ENCODE measurements around the gene VCAM1. TPM values are rescaled to one million over a fixed set of nuclear protein-coding genes. Genes with fewer than 3 reads are reported as not detected.

VCAM1 gene
- polyA plus RNA-seq, 1 donor from 2014 or later = 3.2 TPM

GRCh38 chr1:100734676-100735075 lies 15.1 kb downstream of the VCAM1 start:
- H3K9ac ChIP-seq (ENCODE audit: low read length) = no peak overlapping the region
- no peaks in the 10 kb centered on the region for H3K79me2 ChIP-seq (replicated peaks; ENCODE audit: insufficient read depth, low read length)
- H3K27me3 ChIP-seq (ENCODE audit: insufficient read depth, low read depth, low read length) = no peaks in the 10 kb centered on the region
- no peak overlapping the region for H2AFZ ChIP-seq (ENCODE audit: low read depth, low read length)
- no peaks in the 10 kb centered on the region for H3F3A ChIP-seq (ENCODE audit: insufficient read depth, low read length, poor library complexity, severe bottlenecking)
- H3K4me3 ChIP-seq (ENCODE audit: low read length) = no peak overlapping the region
- TF ChIP-seq CTCF (IDR thresholded peaks at IDR 0.05; ENCODE audit: poor library complexity, severe bottlenecking) (no peak), POLR2AphosphoS5 (IDR thresholded peaks at IDR 0.05) (no peak), SMC3 (conservative IDR thresholded peaks at IDR 0.05; ENCODE audit: poor library complexity) (no peak), RAD21 (conservative IDR thresholded peaks at IDR 0.05) (no peak)
- no peaks in the 10 kb centered on the region for H3K9me3 ChIP-seq (ENCODE audit: low read length)
- H3K4me2 ChIP-seq (ENCODE audit: low read length) = no peak overlapping the region
- no peak overlapping the region for H3K27ac ChIP-seq (ENCODE audit: low read length)
- H3K36me3 ChIP-seq (ENCODE audit: insufficient read depth, low read length) = no peaks in the 10 kb centered on the region
- H4K20me1 ChIP-seq (ENCODE audit: insufficient read depth) = no peaks in the 10 kb centered on the region
- H3K9me2 ChIP-seq (ENCODE audit: insufficient read depth, low read length) = no peaks in the 10 kb centered on the region

GRCh38 chr1:100735244-100735643 lies 15.7 kb downstream of the VCAM1 start:
- H3K4me2 ChIP-seq (ENCODE audit: low read length) = no peak overlapping the region
- no peaks in the 10 kb centered on the region for H3K9me3 ChIP-seq (ENCODE audit: low read length)
- no peak overlapping the region for H3K27ac ChIP-seq (ENCODE audit: low read length)
- H3K4me3 ChIP-seq (ENCODE audit: low read length) = no peak overlapping the region
- no peaks in the 10 kb centered on the region for H4K20me1 ChIP-seq (ENCODE audit: insufficient read depth)
- no peaks in the 10 kb centered on the region for H3K79me2 ChIP-seq (replicated peaks; ENCODE audit: insufficient read depth, low read length)
- H3F3A ChIP-seq (ENCODE audit: insufficient read depth, low read length, poor library complexity, severe bottlenecking) = no peaks in the 10 kb centered on the region
- H2AFZ ChIP-seq (ENCODE audit: low read depth, low read length) = no peak overlapping the region
- no peaks in the 10 kb centered on the region for H3K27me3 ChIP-seq (ENCODE audit: insufficient read depth, low read depth, low read length)
- H3K36me3 ChIP-seq (ENCODE audit: insufficient read depth, low read length) = no peaks in the 10 kb centered on the region
- TF ChIP-seq MXI1 (conservative IDR thresholded peaks at IDR 0.05; ENCODE audit: poor library complexity, severe bottlenecking) (no peak), REST (IDR thresholded peaks at IDR 0.05; ENCODE audit: borderline replicate concordance) (no peak), SMC3 (conservative IDR thresholded peaks at IDR 0.05; ENCODE audit: poor library complexity) (no peak), POLR2AphosphoS5 (IDR thresholded peaks at IDR 0.05) (no peak), RAD21 (conservative IDR thresholded peaks at IDR 0.05) (no peak), EP300 (conservative IDR thresholded peaks at IDR 0.05; ENCODE audit: poor library complexity, severe bottlenecking) (no peak), CTCF (IDR thresholded peaks at IDR 0.05; ENCODE audit: poor library complexity, severe bottlenecking) (no peak), TAF1 (IDR thresholded peaks at IDR 0.05; ENCODE audit: low read depth) (no peak), EZH2 (IDR thresholded peaks at IDR 0.05; ENCODE audit: borderline replicate concordance, insufficient read depth, low read length, poor library complexity, severe bottlenecking) (no peak)
- H3K9me2 ChIP-seq (ENCODE audit: insufficient read depth, low read length) = no peaks in the 10 kb centered on the region
- no peak overlapping the region for H3K9ac ChIP-seq (ENCODE audit: low read length)

All from neural cell (in vitro differentiated cells).